Measurements from ENCODE around the gene TSPYL6.

TSPYL6 gene

DNA sequence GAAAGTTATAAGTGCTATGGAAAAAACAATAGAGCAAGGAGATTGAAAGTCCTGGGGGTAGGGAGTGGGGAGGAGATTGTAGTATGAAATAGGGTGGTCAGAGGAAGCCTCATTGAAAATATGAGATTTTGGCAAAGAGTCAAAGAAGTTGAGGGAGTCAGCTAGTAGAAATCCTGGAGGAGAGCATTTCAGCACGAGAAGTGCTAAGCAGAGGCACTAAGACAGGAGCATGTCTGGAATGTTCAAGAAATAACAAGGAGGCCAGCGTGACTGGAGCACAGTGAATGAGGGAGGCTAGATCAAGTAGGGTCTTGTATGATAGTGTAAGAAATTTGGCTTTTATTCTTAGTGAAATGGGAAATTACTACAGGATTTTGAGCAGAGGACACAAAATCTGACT lies 2.1 kb upstream of the TSPYL6 start:
- DNase-seq (ENCODE audit: low read depth in 2 of 2), result no peak

DNA sequence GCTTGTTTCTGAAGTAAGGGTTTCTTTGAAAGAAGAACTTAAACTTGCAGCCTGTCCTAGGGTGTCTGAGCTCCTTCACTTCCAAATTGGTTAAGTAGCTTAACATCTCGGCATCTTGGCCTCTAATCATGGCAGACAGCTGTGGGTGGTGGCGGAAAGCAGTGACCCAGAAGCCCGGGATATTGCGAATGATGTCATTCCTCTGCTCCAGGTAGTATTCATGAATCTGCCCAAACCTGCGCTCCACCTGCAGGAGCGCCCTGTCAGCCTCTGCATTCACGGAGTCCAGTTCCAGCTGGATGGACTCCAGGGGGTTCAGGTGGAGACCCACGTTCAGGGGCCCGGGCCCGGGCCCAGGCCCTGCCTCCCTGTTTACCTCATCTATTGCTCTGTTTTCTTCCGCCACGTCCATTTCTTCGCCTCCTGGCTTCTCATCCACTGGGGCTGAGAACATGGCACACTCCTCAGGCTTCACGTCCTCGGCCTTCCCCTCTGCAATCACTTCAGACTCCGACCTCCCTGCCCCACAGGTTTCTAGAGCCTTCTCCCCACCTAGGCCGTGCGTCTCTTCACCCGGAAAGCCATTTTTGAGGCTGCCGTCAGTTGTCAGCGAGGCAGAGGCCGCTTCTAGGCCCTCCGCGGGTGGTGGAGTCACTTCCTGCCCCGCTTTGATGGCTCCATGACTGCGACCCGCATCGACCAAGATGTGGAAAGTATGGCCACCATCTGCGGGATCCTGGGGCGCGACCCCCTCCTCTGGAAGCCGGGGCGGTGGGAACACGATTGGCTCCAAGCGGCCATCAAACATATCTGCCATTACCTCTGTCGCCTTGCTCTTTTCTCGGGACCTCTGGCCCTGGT lies 569 bp downstream of the TSPYL6 start:
- DNase-seq (ENCODE audit: low read depth in 2 of 2), result no peak

DNA sequence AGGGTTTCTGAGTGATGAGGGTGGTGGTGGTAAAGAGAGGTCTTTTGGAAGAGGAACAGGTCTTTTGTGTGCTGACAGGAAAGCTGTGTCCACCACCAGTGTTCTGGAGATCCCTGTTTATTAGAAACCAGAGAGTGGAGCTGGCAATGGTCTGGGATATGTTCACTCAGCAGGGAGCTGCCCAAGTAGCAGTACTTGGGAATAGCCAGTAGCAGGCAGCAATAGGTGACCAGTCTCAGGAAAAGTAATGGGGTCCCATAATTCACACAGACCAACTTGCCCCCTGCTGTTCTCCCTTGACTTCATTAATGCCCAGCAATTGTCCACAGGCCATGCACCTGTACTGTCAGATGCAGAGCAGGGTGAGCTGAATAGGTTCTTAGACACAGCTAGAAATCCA lies 1.8 kb downstream of the TSPYL6 start:
- DNase-seq (ENCODE audit: low read depth in 2 of 2), result no peak

DNA sequence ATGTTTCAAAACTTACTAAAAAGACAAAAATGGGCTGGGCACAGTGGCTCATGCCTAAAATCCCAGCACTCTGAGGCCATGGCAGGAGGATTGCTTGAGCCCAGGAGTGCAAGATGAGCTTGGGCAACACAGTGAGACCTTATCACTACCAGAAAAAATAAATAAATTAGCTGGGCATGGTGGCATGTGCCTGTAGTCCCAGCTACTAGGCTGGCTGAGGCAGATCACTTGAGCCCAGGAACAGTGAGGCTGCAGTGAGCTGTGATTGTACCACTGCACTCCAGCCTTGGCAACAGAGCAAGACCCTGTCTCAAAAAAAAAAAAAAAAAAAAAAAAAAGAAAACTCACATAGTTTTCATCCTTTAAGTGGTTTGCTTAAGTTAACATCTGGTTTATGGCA lies 6.4 kb downstream of the TSPYL6 start:
- DNase-seq (ENCODE audit: low read depth in 2 of 2), result no peak

DNA sequence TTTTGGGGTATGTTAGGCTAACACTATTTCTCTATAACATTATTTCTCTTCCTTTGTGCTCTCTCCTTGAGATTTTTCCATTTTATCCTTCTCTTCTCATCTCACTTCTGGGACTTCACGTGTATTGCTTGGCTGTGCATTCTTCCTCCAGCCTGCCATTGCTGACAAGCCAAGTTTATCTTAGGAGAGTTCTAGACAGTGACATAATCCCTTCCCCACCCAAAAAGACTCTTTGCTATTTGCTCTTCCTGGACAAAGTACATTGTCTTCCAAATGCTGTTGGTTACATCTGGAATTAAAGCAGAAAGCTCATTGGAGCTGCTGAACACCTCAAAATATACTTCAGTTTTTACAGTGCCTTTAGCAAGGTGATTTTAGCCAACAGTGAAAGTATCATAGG lies 8.9 kb downstream of the TSPYL6 start:
- DNase-seq (ENCODE audit: low read depth in 2 of 2), result no peak

DNA sequence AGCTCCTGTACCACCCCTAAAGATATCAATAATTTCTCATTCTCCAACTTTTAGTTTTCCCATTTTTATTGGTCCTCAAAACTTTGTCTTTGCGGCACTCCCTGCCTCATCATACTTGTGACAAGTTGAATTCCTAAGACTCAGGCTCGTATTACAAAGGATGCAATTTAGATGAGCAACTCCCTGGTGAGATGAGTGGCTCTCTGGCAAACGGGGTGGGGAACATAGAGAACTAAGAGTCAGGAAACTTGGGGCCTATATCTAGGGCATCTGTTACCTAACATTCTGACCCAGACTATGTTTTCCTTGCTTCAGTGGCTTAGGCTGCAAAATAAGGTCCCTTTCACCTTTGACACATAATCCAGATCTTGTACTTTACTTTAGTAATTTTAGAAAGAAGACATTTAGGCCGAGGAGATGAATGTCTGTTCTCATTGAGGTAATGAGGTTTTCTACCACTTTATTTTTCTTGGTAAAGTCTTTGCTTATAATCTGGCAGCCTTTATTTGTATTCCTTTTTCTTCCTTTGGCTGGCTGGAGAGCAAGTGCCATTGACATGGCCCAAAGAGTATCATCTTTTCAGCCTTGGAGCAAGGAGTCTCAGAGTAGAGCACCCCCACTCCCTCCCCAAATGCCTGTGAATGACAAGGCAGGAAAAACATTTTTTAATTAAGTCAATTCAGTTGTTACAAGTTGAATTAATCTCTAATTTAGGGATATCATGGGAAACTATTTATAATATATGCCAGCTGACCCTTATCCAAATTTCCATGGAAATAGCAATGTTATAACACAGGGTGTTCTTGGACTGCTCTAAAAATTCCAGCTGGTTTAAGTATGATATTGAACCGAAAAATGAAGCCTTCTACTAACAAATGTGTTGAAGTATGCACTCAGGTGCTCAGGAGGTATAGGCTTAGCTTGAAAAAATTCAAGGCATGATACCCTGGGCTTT lies 15.2 kb downstream of the TSPYL6 start:
- no peak for DNase-seq (ENCODE audit: low read depth in 2 of 2)

DNA sequence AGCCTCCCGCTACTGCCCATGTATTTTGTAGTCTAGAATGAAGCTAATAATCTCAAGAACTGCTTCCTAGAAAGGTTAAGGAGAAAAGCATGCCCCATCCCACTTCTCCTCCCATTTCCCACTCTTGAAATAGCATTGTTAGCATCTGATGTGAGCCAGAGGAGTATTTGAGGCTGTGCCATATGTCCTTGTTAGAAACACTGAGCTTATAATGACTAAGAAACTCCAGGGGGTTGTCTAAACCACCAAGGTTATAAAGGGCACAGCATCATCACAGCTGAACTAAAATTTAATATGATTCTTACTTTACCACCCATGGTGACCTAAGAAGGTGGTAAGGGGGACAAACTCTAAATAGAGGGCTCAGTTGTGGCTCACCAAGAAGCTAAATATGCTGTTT lies 16.6 kb downstream of the TSPYL6 start:
- DNase-seq (ENCODE audit: low read depth in 2 of 2), result no peak

DNA sequence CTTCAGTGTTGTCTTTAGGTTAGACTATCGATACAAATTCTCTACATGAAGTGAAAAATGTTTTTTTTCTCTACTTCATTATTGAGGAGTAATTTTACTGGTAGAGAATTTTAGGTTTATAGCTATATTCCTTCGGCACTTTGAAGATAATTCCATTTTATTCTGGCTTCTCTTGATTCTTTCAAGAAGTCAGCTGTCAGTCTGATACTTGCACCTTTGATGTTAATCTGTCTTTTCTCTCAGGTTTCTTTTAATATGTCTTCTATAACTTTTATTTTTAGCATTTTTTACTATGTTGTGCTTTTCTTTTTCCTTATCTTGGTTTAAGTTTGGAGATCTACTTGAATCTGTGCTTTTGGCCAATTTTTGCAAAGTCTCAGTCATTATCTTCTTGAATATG lies 18.6 kb downstream of the TSPYL6 start:
- DNase-seq (ENCODE audit: low read depth in 2 of 2), result no peak

DNA sequence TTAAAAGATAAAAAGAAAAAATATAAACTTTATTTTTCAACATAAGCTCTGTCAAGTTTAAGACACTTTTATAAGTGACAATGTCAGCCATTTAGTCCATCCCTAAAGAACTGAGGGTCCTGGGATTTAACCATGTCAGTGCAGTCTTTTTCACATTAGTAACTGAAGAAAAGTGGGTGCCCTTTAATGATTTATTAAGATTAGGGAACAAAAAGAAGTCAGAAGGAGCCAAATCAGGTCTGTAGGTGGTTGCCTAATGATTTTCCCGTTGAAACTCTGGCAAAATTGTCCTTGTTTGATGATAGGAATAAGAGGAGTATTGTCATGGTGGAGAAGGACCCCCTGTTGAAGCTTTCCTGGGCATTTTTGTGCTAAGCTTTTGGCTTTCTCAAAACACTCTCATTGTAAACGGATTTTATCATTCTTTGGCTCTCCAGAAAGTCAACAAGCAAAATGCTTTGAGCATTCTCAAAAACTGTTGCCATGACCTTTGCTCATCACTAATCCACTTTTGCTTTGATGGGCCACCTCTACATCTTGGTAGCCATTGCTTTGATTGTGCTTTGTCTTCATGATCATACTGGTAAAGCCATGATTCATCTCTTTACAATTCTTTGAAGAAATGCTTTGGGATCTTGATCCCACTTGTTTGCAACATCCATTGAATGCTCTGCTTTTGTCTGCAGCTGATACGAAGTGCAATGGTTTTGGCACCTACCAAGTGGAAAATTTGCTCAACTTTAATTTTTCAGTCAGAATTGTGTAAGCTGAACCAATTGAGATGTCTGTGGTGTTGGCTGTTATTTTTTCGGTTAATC lies 22.0 kb downstream of the TSPYL6 start:
- no peak for DNase-seq (ENCODE audit: low read depth in 2 of 2)

DNA sequence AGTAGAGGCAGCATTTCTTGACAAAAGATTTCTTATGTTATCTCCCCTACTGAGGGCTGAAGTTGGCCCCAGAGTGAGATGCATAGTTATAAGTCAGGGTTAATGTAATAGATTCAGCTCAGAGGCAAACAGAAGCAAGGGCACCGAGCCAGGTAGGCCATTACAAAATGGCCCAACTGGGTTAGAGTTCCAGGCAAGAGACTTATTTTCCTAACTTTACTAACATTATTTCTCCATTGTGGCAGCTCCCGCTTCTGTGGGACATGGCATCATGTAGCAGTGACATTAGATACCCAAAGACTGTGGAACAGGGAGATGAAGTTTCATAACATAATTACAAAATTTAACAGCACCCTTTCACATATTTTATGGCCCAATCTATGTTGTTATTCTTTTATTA lies 27.1 kb downstream of the TSPYL6 start:
- DNase-seq (ENCODE audit: low read depth in 2 of 2), result no peak

DNA sequence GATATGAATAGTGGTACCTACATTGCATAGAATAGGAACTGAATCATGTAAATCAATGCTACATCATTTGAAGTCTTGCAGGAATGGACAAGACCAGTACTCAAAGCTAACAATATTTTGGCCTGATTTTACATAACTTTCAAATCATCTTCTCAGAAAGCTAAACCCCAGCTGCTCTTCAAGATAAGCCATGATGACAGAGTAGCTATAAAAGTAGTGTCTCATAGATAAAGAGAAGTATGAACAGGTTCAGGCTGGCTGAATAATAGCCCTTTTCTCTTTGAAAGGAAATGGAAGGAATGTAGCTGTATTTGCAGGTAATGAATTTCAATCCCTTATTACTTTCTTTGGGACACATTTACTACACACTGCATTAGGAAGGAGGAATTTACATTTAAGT lies 28.2 kb downstream of the TSPYL6 start:
- no peak for DNase-seq (ENCODE audit: low read depth in 2 of 2)

DNA sequence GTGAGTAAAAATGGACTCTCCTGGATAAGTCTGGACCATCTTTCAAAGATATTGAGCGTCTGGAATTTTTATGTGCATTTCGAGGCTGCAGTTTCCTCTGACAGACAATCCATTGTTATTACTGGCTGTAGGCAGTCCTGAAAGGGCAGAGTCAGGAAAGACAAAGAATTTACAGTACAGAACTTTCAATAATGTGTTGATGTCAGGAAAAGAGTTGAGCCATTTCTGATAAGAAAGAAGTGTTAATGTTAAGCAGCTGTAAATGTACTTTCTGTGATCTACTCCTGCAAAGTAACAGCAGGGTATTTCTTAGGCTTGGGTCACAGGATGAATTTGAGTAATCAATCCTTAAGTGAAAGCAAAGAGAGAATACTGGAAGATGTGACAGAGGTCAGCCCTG lies 29.8 kb downstream of the TSPYL6 start:
- no peak for DNase-seq (ENCODE audit: low read depth in 2 of 2)

DNA sequence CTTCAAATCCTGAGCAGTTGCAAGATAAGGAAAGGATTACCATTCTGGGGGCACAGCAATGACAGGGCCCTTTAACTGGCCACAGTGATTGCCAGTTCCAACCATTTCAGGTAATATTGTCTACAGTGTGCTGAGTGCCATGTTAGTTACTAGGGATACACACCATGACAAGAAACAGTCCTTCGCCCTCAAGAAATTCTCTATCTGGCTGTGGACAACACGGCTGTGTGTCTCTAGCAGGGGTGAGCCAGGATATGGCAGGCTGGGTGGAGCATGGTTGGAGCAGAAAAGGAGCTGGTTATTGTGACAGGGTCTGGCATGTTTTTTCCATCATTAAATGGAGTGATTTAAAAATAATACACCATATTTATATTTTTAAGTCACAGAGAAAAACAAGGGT lies 31.0 kb downstream of the TSPYL6 start:
- no peak for DNase-seq (ENCODE audit: low read depth in 2 of 2)

DNA sequence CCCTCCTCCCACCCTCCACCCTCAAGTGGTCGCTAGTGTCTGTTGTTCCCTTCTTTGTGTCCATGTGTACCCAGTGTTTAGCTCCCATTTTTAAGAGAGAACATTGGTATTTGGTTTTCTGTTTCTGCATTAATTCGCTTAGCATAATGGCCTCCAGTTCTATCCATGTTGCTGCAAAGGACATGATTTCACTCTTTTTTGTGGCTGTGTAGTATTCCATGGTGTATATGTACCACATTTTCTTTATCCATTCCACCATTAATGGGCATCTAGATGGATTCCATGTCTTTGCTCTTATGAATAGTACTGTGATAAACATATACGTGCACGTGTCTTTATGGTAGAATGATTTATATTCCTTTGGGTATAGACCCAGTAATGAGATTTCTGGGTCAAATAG lies 42.9 kb downstream of the TSPYL6 start:
- no peak for DNase-seq (ENCODE audit: low read depth in 2 of 2)

DNA sequence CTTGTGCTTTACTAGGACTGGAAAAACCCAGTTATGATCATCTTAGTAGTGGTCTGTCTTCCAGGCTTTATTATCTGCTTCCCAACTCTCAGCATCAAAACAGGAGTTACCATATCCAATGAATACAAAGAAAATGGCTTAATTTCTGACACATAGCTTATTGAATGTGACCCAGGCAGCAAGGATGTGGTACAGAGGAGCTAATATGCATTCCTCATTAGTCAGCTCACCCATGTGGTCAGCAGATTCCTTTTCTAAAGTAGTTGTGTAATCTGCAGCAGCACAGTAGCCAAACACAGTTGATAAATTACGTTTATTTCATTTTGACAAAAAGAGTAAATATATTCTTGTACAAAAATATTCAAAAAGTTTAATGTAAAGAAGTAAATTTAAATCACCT lies 43.6 kb downstream of the TSPYL6 start:
- no peak for DNase-seq (ENCODE audit: low read depth in 2 of 2)

DNA sequence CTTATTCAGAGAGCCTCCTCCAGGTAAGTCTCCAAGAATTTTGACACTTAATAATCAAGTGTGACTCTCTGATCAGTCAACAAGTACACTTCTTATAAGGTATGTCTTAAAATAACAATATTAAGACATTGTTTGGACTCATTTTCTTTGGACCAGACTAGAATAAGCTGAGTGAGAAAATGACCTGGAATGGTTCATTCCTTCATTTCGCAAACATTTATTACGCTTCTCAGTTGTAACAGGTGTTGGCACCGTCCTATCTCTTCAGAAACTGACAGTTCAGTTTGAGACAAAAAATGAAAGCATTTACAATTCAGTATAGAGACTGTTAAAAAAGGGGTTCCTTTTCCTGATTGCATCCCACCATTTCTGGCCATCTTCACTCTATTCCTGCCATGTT lies 46.6 kb downstream of the TSPYL6 start:
- DNase-seq (ENCODE audit: low read depth in 2 of 2), result no peak

DNA sequence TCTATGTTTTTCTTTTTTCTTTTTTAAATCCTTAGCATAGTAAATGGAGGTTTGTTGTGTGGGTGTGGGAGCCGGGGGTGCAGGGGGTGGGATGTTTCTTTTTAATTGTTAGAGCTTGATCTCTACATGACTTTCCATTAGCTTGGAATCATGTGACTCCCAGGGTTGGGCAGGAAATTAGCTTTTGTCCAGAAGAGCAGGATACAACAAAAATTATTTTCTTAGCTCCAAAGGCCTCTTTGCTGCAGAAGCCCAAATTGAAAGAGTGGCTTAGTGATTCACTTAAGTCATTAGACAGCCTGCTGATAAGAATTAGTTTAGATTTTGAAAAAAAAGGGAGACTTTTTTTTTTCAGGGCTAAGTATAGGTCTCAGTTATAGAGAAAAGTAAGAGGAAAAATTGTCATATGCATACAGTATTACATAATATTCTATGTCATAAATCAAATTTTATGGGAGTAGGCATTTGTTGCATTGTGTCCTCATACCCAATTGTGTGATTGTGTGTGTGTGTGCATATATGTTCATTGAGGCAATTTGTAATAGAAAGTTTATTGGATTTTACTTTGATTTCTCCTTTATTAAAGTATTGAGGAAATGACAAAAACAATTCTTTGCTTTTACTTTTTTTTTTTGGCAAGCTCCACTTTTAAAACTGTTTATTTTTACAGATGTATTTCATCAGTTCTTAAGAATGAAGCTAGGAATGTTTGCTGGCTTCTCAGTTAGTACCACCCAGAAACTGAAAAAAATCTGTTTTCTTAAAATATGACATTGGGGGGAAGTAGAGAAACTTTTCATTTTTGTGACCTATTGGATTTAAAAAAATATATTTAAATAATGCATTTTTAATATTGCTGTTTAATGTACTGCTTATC lies 47.4 kb downstream of the TSPYL6 start:
- DNase-seq (ENCODE audit: low read depth in 2 of 2), result no peak

DNA sequence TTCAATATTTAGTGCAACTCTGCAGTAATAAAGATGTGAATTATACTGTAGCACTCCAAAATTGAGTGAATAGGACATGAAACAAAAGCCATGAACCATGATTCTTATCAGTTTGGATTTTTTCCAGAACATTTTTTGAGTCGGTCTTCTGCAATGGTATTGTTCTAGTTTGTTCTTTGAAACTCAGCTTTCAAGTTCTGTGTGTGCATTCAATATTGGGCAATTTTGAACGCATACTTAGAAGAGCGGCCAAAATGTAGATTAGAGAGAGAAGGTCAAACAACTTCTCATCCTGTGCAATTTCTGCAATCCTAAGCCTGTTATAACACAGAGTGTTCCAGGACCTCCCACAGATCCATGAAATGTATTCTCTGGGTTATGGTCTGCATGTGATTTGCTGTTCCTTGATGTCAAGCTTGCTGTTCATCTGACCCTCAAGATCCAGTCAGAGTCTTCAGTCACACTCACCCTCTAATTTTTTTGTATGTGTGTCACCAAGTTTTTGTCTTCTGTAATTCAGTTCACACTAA lies 48.3 kb downstream of the TSPYL6 start:
- DNase-seq (ENCODE audit: low read depth in 2 of 2), result no peak

DNA sequence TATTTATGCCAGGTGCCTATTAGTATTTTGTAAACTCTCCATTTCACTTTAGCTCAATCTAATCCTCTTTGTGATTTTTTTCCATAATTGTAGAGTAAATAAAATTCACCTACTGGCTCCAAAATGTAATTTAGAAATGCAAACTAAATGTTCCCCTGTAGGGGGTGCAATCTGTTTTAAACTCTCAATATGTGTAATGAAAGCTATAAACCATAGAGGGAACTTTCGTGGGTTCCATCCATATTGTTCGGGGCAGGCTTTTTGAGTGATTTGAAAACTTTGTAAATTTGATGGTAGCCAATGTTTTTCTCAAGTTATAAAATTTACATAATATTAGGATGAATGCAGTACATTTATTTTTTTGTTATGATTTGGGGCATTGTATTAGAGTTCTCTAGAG lies 49.4 kb downstream of the TSPYL6 start:
- no peak for DNase-seq (ENCODE audit: low read depth in 2 of 2)

DNA sequence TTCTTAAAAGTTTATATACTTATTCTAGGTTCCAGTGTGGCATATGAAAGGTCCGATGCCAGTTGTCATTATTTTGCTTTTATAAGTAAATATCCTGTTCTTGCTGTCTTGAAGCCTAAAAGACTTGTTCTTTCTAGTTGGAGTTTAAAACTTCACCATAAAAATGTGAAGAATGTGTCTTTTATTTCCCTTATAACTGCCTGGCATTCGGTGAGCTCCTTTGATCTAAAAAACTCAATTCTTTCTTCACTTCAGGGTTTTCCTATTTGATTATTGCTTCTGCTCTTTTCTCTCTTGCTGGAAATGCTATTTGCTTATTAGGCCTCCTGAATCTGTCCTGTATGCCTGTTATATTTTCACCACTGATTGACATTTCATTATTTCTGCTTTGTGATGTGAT lies 51.6 kb downstream of the TSPYL6 start:
- no peak for DNase-seq (ENCODE audit: low read depth in 2 of 2)

All from stimulated activated CD4-positive, alpha-beta T cell treated with anti-CD3 and anti-CD28 coated beads, Interleukin-1b, Interleukin-23, amount 100 ng/mL, for 4 hours (primary cell).